IPS-20b (cell line): ENCODE data around the gene PPM1F.

Experiments
- H3K27ac ChIP-seq: one replicate; pipeline ENCODE4 v1.5.1; 2013; ENCODE audit warnings: low read length
- H3K27me3 ChIP-seq: 2 replicates; pipeline ENCODE4 v1.6.1; 2013; ENCODE audit warnings: mild to moderate bottlenecking, low read length, inconsistent platforms; ENCODE audit not compliant: insufficient read depth
- H3K36me3 ChIP-seq: 2 replicates; pipeline ENCODE4 v1.6.1; 2013; ENCODE audit warnings: low read depth, mild to moderate bottlenecking, inconsistent platforms, low read length, moderate library complexity; ENCODE audit not compliant: insufficient read depth
- H3K4me1 ChIP-seq: 2 replicates; pipeline ENCODE4 v1.6.1; 2013; ENCODE audit warnings: mild to moderate bottlenecking, control low read depth, inconsistent platforms, low read length, moderate library complexity; ENCODE audit not compliant: insufficient read depth
- H3K4me3 ChIP-seq: 2 replicates; pipeline ENCODE4 v1.5.1; 2013; ENCODE audit warnings: mild to moderate bottlenecking, low read length, inconsistent platforms
- H3K9ac ChIP-seq: 2 replicates; pipeline ENCODE4 v1.6.1; 2013; ENCODE audit warnings: low read depth, mild to moderate bottlenecking, inconsistent platforms, low read length, moderate library complexity
- H3K9me3 ChIP-seq: 2 replicates; pipeline ENCODE4 v1.6.1; 2013; ENCODE audit warnings: mild to moderate bottlenecking, low read depth, low read length, inconsistent platforms; ENCODE audit not compliant: insufficient read depth

Gene PPM1F

DNA sequence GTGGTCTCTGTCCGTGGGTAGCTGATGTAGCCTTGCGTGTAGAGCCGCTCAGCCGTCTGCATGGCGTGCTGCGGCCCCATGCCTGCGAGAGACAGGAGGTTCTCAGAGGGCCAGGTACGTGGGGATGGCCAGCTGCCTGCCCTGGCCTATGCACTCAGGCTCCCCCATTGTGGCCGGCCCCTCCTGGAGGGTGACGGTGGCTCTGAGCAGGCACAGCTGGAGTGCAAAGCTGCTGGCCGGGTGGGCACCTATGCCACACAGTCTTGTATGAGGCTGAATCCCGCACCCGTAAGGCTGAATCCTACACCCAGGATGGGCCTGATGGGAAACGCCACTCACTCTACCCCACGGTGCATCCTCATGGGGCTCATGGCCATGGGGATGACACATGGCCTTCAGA, 11.6 kb upstream of the PPM1F start:
- Histone ChIP-seq H3K9ac (no peak overlapping the region), H3K4me3 (no peak overlapping the region), H3K36me3 (peaks cover 97% of the 10 kb centered on the region), H3K9me3 (no peaks in the 10 kb centered on the region), H3K27ac (no peak overlapping the region), H3K4me1 (no peaks in the 10 kb centered on the region), H3K27me3 (no peaks in the 10 kb centered on the region)

DNA sequence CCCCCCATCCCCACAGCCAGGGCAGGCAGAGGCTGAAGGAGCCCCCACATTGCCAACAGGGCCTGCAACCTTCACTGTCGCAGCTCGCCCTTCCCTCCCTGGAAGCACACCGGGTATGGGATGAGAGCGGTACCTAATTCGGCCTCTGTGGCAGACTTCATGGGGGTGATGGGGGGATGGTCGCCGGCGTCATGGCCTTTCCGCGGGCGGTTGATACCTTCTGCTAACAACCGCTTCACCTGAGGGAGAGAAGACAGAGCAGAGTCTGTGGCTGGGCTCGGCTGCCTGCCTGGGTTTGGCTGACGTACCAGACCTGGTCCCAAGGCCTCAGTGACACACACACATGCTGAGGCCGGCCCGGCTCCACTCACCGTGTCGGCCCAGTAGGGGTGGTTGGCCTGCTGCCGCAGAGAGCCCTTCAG, 11.2 kb upstream of the PPM1F start:
- Histone ChIP-seq H3K27me3 (no peaks in the 10 kb centered on the region), H3K9me3 (no peaks in the 10 kb centered on the region), H3K4me1 (no peaks in the 10 kb centered on the region), H3K4me3 (no peak overlapping the region), H3K36me3 (peaks cover 97% of the 10 kb centered on the region), H3K9ac (no peak overlapping the region), H3K27ac (no peak overlapping the region)

DNA sequence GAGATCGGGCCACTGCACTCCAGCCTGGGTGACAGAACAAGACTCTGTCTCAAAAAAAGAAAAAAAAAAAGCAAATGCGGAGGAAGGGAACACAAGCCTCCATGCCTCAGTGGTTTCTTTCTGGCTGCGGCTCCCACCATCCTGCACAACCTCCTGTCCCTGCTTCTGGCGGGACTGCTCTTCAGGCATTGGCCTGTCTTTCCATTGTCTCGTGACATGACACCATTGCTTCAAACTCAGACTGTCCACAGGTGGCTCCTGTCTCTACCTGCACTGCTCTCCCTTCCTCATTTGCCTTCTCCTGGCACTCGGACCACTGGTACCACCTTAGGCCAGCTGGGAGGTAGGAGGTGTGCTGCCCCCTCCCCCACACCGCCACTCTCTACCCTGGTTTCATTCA, 10.6 kb upstream of the PPM1F start:
- Histone ChIP-seq H3K4me3 (no peak overlapping the region), H3K27ac (no peak overlapping the region), H3K27me3 (no peaks in the 10 kb centered on the region), H3K4me1 (no peaks in the 10 kb centered on the region), H3K9me3 (no peaks in the 10 kb centered on the region), H3K9ac (no peak overlapping the region), H3K36me3 (peaks cover 97% of the 10 kb centered on the region)

DNA sequence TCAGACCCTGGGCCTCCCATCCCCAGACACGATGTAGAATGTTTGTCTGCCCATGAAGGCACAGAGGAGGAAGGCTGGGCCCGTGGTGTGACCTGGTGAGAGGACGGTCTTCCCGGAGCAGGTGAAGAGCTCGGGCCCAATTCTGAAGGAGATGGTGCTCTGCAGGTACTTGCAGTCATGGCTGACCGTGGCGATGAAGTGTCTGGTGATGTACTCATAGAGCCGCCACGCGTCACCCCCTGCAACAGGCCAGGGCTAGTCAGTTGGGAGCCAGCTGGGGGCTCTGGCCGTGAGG, 10.0 kb upstream of the PPM1F start:
- Histone ChIP-seq H3K27me3 (no peaks in the 10 kb centered on the region), H3K9ac (no peak overlapping the region), H3K9me3 (no peaks in the 10 kb centered on the region), H3K36me3 (peaks cover 93% of the 10 kb centered on the region), H3K4me1 (no peaks in the 10 kb centered on the region), H3K4me3 (no peak overlapping the region), H3K27ac (no peak overlapping the region)

DNA sequence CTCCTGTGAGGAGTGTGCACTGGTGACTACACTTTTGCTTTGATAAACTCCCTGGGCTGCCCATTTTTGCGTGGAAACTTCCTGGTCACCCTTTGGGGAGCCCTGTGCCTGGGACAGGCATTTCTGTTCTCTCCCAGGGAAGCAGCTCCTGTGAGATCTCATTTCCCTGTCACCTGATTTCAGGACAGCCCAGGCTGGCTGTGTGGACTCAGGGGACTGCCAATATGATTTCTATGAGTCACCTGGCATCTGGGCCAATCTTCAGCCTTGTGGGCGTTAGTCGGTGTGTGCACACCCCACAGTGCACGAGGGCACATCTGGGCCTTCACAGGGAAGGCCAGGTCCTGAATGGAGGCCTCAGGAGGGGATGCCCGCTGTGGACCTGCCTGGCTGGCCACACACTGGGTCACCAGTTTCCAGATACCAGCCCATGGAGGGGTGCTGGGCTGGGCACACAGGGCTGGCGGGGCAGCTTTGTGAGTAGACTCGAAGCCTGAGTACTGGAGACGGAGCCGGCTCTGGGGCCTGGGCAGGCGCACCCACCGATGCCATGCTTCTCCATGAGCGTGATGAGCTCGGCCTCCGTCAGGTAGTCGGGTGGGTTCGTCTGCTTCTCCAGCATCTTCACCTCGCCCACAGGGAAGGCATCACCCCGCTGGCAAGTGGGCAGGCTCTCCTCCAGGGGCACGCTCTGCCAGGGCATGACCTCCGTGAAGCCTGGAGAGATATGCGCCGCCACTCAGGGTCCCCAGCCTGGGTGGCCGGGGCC, 9.4 kb upstream of the PPM1F start:
- H3K27ac ChIP-seq = no peak overlapping the region
- H3K36me3 ChIP-seq = peaks cover 87% of the 10 kb centered on the region
- H3K27me3 ChIP-seq = no peaks in the 10 kb centered on the region
- no peak overlapping the region for H3K9ac ChIP-seq
- H3K4me3 ChIP-seq = no peak overlapping the region
- H3K4me1 ChIP-seq = no peaks in the 10 kb centered on the region
- no peaks in the 10 kb centered on the region for H3K9me3 ChIP-seq

DNA sequence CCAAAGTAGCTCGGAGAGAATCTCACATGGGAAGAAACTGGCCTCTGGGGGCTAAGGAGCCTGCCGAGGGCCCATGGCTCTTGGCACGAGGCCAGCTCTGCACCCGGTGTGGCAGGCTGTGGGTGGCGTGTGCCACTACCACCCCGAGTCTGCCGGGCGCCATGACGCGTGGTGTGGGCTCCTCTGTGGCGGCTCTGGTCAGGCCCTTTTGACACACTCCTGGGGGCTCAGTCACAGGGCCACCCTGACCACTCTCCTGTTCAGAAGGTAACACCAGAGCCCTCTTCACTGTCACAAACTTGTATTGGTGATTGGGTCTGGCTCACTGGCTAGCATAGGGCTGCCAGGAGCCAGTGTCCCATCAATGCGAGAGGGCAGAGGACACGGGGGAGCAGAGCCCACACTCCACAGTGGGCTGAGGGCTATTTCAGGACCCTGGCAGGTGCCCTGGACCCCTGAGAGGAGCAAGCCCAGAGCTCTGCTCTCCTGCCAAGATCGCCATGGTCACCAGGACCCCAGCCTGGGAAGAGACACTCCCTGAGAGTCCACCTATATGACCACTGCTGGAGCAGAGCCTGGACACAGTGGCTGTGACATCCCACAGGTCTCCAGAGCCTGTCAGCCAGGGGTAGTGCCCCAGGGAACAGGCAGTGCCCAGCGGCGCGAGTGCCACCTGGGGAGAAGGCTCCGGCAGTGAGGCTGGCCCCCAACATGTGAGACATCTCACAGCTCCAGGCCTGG, 8.6 kb upstream of the PPM1F start:
- H3K36me3 ChIP-seq = peaks cover 80% of the 10 kb centered on the region
- H3K4me1 ChIP-seq = no peaks in the 10 kb centered on the region
- H3K9me3 ChIP-seq = no peaks in the 10 kb centered on the region
- H3K27me3 ChIP-seq = no peaks in the 10 kb centered on the region
- H3K27ac ChIP-seq = no peak overlapping the region
- no peak overlapping the region for H3K4me3 ChIP-seq
- H3K9ac ChIP-seq = no peak overlapping the region

DNA sequence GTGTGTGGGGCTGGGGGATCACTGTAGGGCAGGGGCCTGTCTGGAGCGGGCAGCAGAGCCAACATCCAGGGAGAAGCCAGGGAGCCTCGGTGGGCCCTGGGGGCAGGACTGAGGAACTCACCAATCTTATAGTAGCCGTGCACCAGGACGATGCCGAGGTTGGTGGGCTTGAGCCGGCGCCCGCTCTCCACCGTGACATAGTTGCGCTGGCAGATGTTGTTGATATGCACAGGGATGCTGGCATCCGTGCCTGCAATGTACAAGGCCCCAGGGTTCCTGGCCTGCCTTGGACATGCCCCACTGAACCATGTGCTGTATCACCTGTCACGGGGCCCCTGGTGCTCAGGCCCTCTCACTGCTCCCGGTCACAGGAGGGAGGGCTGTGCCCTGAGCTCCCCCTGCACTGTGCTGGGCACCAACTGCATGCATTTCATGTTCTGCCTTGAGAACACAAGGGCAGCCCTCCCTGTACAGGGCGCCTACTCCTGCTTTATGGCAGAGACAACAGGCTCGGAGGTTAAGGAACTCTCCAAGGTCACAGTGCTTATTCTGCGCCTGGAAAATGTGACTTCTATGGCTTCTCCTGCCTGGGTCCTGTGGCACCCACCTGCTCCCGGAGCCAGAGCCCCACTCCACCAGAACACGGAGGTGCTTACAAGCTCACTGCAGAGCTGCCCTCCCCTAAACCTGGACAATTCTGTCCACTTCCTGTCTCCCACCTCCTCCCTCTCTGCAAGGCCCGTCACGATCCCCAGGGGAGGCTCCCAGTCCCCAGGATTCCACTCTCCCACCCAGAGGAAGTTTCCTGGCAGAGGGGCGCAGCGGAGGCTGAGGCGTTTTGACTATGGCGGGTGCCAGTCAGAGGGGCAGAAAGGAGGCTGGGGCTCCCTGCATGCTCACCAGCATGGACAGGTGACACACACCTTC, 7.8 kb upstream of the PPM1F start:
- Histone ChIP-seq H3K4me3 (no peak overlapping the region), H3K27ac (no peak overlapping the region), H3K9me3 (no peaks in the 10 kb centered on the region), H3K4me1 (no peaks in the 10 kb centered on the region), H3K36me3 (peaks cover 72% of the 10 kb centered on the region), H3K27me3 (no peaks in the 10 kb centered on the region), H3K9ac (no peak overlapping the region; the same call in 1 of the 2 replicates)

DNA sequence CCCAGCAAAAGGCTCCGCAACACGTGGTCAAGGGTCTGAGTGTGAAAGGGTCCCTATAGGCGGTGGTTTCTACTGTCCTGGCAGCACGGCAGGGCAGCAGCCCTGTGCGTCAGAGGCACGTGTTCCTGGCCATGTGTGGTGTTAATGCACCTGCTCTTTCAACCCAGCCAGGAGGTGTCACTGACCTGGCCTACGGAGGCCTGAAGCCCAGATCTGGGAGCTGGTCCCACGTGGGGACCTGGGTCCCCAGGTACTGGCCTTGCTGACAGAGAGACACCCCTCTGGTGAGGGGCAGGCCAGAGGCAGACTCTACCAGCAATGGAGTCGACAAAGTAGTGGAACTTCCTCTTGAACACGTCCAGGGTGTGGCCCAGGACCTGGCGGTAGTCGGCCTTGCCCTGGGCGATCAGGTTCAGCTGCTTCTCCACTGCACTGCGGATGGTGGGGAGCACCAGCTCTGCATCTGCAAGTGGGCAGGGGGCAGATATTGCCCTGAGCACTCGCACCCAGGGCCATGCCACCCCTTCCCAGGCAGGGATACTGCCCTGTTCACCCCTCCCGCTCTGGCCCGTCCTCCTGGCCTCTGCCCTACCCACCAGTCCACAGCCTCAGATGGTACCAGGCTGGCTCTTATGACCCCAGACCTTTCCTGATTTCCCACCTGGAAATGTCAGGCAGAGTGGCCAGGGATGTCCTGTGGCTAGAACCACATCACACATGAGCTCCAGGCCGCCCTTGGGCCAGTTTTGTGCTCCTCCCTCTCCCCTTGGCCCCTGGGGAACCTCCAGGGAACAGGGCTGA, 6.8 kb upstream of the PPM1F start:
- no peak overlapping the region for H3K27ac ChIP-seq
- H3K9me3 ChIP-seq = no peaks in the 10 kb centered on the region
- H3K36me3 ChIP-seq = peaks cover 62% of the 10 kb centered on the region
- no peaks in the 10 kb centered on the region for H3K4me1 ChIP-seq
- peaks cover 3% of the 10 kb centered on the region; the same call in 1 of the 2 replicates for H3K27me3 ChIP-seq
- no peak overlapping the region for H3K9ac ChIP-seq
- no peak overlapping the region for H3K4me3 ChIP-seq

DNA sequence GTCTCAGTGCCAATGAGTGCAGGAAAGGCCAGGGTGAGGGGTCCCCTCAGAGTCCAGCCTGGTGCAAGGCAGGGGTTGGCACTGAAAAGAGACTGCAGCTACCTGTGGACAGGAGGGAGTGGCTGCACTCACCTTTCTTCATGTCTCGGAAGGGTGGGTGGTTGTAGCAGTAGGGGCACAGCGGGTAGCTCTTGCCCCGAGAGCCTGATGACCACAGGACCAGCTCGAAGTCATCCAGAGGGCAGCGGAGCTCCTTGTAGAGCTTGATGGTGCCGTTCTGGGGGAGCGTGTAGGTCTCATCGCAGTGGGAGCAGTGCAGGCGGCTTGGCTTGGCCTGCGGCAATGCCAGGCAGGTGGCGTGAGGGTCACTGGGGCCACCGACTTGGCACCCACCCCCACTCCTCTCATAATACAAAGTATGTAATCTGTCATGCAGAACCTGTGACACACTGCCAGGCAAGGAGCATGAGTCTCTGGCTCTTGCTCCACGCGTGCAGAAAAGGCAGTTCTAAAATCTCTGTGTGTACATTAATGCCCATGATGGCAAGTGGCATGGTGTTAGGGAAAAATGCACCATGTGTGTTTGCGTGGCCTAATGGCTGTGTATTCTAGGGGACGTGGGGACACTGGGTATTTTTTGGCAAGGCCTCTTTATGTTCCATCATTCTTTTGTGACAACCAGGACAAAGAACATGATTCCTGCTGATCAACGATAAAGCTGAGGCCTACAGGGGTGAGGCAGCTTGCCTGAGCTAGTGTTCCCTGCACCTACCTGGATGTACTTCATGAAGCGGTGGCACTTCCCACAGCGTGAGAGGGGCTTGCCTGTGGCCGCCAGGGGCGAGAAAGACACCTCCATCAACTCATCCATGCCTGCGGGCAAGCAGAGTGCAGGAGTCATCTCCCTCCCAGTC, 6.0 kb upstream of the PPM1F start:
- H3K9me3 ChIP-seq = no peaks in the 10 kb centered on the region
- H3K4me3 ChIP-seq = no peak overlapping the region
- H3K9ac ChIP-seq = no peak overlapping the region
- no peak overlapping the region for H3K27ac ChIP-seq
- H3K27me3 ChIP-seq = peaks cover 4% of the 10 kb centered on the region; the same call in 1 of the 2 replicates
- H3K4me1 ChIP-seq = no peaks in the 10 kb centered on the region
- peaks cover 54% of the 10 kb centered on the region for H3K36me3 ChIP-seq

DNA sequence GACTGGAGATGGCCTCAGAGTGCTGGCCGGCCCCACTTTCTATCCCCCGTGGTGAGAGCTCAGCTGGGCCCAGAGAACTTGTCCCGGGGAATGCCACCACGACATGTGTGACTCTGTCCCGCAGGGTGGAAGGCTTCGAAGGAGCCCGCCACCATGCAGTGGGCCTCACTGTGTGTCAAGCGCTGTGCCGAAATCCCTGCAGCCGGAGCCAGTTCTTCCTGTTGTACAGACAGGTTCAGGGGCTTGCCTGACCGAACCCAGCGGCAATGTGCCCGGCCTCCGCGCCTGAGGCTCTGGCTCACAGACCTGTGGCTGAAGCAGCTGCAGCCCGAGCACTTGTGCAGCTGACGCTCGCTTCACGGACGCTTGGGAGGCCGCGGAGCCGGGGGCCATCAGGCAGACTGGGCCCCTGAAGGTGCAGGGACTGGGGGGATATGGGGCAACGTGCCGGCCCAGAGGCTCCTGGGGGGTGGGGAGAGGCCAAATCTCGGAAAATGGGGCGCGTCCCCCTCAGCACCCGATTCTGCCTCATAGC, 650 bp downstream of the PPM1F start:
- H3K9me3 ChIP-seq = no peaks in the 10 kb centered on the region
- peak overlapping the region; percentile 79 for H3K4me3 ChIP-seq
- H3K27me3 ChIP-seq = peaks cover 19% of the 10 kb centered on the region
- H3K9ac ChIP-seq = peak overlapping the region; percentile 48; the same call in 1 of the 2 replicates
- H3K4me1 ChIP-seq = peaks cover 6% of the 10 kb centered on the region; the same call in 1 of the 2 replicates
- no peak overlapping the region for H3K27ac ChIP-seq
- H3K36me3 ChIP-seq = no peaks in the 10 kb centered on the region
